ENCODE data around the gene C1QL2. TPM values are rescaled to one million over a fixed set of nuclear protein-coding genes. Genes with fewer than 3 reads are reported as not detected.

C1QL2 gene
- not detected in 2 replicates for total RNA-seq

DNA sequence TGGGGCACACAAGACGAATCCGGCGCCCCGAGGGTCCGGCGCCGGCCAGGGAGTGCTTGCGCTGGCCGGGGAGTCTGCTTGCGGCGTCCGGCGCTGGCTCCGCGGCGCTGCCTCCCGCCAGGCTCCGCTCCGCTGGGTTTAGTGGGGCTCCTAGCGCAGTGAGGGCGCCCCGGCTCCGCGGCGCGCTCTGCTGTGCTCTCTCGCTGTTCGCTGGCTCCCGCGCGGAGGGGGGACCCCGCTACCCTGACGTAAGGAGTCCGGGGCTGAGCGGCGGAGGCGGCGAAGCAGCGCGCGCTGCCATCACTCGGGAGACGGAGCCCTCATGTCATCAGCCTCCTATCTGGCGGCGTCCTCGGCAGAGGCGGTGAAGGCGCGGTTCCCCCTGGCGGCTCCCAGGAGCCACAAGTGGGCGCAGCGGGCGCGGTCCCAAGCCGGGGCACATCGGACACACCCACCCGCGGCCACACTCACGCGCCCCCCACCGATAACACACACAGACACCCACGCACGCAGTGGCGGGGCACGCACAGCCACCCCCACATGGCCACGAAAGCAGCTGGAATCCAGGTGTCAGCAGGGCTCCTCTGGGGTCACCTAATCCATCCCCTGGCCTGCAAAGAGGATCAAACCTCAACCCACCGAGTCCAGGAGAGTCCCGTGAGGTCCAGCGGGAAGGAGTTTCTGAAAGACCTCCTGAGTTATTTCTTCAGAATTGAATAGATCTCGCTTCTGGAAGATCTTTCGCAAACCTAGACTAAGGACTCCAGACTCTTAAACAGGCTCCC is at the start of gene C1QL2:
Gene C1QL2 (minus strand): TSS at position 189 of the 785 bp plus-strand sequence. CDS start 482 bp downstream, outside the sequence.
- no peak for DNase-seq (ENCODE audit: low read depth)

DNA sequence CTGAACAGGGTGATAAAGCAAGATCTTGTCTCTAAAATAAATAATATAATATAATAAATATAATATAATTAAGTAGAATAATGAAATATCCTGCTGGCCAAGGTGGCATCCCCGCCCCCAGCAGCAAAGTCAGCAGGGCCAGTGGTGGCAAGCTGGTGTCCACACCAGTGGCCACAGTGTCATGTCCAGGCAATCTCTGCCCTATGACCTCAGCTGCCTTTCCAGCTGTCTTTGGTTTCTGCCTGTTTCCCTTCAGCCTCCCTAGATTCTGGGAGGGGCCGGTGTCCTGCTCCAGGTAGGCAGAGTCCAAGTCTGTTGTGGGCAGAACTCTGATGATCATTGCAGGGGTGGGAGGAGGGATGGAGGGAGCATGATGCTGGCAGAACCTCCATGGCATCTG is 48.9 kb upstream of the C1QL2 start:
- no peak for DNase-seq (ENCODE audit: low read depth)

DNA sequence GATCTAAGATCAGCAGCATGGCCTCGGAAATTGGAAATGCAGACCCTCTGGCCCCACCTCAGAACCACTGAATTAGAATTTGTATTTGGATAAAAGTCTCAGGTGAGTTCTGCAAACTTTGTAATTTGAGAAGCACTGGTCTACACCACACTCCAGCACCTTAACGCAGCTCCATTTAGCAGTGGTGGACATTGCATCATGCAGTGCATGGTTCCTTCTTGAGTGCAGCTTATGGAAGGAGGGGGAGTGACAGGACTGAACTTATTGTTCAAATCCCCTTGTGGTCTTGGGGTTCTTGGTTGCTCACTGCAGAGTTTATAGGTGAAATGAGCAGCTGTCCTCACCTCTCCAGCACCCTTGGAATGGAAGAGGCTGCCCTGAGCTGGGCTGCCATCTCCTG is 47.6 kb upstream of the C1QL2 start:
- no peak for DNase-seq (ENCODE audit: low read depth)

DNA sequence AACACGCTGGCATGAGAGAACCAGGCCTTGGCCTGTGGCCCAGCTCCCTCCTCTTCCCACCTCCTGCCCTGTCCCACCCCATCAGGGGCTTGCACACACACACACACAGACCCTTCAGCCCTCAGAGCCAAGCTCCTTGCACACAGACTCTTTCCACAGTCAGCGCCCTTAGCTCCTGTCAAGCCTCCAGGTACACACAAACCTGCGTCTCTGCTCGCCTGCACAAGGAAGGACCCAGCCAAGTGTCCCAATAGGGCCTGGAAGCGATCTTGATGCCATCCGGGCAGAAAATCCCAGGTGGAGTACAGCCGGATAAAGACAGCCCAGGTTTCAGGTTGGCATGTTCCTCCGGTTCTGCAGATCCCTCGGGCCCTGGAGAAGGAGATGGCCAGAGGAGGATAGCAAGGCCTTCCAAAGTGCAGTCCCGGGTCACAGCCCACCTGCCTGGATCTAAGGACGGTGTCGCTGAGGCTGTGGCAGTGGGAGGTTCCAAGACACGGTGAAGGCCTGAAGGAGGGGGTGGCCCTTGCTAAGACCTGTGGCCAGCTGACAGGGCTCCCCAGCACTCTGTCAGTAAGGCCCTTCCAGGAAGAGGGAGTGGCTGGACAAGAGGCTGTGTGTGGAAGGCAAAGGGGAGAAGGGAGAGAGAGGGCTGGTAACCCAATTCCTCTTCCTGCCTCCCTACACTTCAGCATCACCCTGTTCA is 46.6 kb upstream of the C1QL2 start:
- no peak for DNase-seq (ENCODE audit: low read depth)

DNA sequence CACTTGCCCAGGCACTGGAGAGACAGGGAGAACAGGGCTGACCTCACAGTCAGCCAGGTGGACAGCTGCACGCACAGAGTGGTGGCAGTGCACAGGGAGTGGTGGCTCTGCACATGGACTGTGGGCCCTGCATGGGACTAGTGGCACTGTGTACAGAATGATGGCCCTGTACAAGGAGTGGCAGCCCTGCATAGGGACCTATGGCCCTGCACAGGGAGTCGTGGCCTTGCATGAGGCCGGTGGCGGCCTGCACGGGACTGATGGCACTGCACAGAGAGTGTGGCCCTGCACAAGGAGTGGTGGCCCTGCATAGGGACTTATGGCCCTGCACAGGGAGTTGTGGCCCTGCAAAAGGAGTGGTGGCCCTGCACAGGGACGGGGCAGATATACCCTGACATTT is 46.0 kb upstream of the C1QL2 start:
- DNase-seq (ENCODE audit: low read depth), result no peak

DNA sequence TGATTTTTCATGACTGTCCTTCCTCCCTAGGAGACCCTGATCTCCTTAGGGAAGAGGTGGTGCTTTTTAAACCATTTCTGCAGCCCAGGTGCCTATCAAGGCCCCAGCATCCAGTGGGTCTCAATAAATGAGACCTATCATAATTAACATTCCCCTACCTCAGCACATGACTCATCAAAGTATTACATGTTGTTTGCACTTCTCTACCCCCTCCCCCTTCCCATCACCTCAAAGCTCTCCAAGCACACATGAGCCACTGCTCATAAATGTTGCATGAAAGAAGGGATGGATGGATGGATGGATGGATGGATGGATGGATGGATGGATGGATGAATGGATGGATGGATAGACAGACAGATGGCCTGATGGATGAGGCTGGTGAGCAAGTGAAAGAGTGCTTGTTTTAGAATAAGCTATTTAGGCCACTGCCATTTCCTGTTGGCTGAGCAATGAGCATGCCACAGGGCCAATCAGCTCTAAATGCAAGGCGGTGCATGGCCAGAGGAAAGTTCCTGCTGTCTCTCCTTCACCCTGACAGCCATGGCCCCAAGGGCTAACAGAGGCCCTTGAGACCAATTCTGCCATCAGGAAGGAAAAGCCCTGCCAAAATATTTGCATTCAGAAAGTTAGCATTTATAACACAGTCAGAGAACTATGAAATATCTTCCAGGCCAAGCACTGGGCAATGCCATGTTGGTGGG is 44.2 kb upstream of the C1QL2 start:
- DNase-seq (ENCODE audit: low read depth), result peak; percentile 47

DNA sequence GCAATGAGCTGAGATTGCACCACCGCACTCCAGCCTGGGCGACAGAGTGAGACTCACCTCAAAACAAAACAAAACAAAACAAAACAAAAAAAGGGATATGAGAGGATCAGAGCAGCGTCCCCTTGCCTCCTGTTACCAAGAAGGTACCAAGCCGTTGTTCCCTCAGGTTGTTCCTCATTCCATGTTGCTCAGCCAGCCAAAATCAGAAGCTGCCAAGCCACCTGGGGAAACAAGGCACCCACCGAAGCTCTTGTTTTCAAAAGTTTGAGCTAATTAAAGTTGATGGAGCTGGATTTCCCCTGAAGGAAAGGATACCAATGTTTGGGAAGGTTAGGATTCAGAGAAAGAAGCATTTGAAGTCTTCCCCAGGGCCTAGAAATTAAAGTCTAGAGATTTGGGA is 43.3 kb upstream of the C1QL2 start:
- DNase-seq (ENCODE audit: low read depth), result no peak

DNA sequence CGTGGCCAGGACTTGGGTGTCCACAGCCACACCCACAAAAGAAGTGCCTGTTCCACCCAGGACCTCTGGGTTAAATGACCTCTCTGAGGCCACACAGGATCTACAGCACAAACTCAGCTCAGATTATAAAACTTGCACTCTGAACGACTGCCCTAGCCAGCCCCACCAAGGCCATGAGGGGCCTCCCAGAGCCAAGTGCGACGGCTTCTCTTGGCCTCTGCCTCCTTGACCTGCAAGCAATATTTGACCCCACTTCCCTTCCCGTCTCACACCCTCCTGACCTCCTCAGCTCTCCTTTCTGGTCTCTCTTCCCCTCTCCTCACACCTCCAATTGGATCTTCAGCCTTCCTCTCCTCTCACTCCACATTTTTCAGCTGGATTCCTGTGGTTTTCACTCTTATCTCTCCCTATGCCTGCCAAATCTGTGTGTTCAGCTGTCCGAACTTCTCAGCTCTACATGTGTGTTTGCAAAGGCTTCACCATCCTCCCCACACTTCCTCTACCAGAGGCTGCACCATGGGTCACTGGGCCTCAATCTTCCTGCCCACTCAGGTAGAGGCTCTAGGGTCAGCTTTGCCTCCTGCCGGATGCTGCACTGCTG is 39.8 kb upstream of the C1QL2 start:
- no peak for DNase-seq (ENCODE audit: low read depth)

DNA sequence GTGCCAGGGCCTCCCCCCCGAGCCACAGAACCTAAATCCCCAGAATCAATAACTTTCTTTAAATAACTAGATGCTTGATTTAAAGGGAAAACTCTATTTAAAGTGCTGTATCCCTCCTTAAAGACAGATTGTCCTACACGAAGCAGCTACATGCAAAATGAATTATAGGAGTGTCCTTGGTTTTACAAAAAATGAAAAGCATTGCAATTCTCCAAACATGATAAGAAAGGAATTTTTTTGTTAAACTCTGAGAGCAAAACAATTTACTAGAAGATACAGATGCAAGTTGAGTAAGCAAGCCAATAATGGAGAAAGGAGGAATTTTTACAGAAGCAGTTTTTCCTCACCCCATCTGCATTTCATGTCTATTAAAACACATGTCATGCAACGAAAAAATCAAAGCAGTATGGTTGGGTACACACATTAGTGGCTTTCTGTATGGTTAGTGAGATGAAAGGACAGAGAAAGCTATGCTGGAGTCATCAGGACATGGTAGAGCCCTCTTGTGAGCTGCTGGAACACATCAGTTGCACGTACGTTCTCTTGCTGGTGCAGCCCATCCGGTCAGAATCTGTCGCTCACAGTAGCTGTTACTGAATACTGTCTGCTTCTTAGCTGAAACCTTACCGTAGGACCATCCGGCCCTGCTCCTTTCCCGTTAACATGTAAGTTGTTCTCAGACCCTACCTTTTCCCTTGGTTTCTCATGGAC is 39.1 kb upstream of the C1QL2 start:
- no peak for DNase-seq (ENCODE audit: low read depth)

DNA sequence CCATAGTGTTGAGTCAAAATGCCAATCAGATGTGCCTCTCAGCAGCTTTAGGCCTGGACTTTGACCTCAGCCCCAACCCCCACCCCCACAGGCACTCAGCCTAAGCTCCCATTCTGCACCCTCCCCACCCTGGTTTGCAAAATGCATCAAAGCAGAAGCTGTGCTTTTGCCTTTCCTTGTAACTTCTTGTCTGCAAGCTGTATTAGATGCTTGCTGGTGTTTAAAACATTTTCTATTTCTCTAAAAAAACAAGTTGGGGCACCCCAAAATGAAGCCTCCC is 38.5 kb upstream of the C1QL2 start:
- no peak for DNase-seq (ENCODE audit: low read depth)

DNA sequence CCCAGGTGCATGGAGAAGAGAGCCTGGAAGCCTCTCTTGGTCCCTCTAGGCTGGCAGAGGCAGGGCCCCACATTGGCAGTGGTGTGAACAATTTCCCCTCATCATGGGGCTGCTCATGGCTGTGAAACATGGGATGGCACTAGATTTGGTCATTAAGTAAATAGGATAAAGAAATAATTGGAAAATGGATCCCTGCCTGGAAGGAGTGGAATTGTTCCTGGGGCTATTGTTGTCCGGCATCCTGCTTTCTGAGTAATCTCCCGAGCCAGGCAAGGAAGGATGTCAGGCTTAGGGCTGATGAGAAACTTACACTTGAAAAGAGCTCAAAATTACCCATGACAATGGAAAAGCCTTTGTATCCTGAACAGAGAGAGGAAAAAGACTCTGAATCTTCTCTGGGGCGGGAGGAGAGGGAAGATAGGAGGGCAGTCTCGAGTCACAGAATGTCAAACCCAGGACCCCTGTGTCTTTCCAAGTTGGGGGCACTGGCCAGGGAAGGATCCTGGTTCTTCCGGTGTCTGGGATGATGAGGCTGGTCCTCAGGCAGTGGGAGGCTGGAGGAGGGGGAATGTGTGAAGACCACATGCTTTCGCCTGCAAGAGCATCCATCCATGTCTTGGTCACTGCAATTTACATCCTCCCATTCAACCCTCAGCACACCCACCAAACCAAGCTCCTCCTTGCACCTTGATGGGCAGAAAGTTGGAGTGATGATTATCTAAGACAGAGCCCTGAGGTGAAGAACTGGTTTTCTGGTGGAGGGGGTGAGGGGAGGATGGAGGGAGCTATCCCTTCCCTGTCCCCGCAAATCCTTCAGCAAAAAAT is 38.0 kb upstream of the C1QL2 start:
- DNase-seq (ENCODE audit: low read depth), result no peak

DNA sequence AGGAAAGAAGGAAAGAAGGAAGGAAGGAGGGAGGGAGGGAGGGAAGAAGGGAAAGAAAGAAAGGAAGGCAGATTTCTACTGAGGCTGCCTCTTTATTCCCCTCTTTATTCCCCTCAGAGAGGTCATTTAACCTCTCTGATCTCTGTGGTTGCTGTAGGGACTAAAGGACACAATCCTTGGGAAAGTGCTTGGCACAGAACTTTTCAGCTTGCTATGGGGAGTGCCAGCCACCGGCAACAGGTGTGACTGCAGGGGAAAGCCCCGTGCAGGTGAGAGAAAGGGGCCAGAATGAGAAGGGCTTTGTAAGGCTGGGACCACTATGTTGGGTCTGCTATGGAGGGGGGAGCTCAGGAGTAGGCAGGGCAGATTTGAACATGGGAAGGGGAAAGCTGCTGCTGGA is 37.3 kb upstream of the C1QL2 start:
- DNase-seq (ENCODE audit: low read depth), result no peak

DNA sequence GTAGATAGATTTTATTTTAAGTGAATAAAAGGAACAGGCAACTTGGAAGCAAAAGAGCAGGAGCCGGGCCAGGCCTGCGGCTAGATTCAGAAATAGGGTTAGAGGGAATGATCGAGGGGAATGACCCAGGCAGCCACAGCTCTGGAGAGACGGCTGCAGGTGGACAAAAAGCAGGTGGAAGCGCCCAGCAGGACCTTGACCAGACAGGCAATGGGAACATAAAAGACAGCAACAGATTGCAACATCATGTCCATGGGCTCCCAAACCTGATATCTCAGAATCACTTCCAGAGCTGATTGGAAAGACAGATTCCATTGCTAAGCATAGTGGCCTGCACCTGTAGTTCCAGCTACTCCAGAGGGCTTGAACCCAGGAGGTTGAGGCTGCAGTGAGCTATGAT is 36.5 kb upstream of the C1QL2 start:
- no peak for DNase-seq (ENCODE audit: low read depth)

DNA sequence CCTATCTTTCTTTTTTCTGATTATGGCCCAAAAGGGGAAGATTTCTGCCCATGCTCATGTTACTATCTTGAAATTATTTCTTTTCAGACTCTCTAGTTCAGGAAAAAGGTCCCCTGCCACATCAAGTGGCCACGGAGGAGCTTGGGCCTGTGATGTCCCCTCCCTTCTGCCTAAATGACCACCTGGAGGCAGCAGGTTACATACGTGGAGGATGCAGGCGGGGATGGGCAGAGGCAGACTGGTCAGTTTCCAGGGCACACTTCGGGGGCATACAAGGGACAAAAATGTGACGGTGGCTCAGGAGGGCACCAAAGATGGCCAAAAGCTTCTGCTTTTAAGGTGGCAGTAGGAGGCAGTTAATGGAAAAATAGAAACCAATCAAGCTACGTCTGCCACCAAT is 34.3 kb upstream of the C1QL2 start:
- DNase-seq (ENCODE audit: low read depth), result no peak

DNA sequence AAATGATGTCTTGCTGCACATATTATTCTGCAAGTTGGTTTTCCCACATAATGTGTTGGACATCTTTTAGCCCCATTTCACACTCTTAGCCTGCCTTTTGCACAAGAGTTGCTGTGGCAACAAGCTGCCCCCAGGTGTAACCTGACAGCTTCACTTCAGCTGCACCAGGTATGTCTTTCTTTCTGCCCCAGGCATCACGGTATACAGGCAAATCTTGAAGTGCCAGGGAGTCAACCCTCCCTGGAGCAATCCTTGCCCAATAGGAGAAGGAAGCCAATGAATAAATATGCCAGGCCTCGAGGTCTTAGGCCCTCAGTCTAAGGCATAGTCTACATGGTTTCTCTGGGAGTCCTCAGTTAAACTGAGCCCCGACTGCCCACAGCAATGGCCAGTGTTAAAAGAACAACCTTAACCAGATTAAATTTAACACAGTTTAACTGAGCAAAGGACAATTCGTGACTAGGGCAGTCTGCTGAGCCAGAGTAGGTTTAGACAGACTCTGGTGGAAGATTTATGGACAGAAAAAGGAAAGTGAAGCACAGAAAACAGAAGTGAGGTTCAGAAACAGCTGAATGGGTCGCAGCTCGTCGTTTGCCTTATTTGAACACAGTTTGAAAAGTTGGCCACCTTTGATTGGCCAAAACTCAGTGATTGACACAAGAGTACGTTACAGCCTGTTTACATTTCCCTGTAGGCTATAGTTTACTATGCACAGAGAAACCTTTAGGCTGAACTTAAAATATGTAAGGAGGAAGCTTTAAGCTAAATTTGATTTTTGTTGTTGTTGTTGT is 32.0 kb upstream of the C1QL2 start:
- DNase-seq (ENCODE audit: low read depth), result no peak

DNA sequence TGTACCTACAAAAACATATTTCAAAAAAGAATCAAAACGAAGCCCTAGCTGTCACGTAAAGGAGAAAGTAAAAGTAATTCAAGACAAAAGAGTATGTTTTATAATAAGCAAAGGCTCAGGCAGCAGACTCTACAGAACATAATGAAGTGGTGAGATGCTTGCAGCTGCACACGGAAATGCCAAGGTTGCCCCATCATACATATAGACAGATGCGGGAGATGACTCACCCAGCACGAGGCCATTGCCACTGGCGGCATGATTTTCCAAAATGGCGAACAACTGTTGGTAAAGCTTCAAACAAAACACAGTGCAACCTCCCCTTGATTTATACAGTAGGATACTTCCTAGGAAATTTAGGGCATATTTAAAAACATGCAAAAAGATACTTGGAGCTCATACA is 26.0 kb upstream of the C1QL2 start:
- DNase-seq (ENCODE audit: low read depth), result no peak

DNA sequence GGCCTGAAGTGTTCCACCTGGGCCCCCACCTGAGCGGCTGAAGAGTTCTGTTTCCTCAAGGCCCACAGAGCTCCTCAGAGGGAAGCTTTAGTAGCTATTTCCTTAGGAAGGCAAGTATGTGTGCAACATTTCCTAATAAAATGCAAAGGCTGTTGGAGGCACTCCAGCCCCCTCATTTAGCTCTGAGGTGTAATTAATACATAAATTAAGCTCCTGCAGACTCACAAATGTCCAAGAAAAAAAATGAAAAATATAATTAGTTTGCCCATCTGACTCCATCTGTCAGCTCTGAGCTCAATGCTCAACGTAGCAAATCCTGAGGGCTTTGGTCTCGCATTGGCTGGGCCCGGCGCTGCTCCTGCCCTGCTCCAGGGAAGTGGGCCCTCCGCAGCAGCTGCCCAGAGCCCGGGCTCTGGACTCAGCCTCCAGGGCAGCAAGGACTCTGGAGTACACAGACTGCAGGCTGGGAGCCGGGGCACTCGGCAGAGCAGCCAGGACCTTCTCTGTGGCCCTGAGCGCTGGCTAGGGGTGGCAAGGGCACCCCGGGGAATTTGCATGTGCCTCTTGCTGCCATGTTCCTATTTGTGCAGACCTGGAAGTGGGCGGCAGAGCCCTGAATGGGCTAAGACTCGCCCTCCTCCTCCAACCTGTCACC is 23.4 kb upstream of the C1QL2 start:
- DNase-seq (ENCODE audit: low read depth), result no peak

DNA sequence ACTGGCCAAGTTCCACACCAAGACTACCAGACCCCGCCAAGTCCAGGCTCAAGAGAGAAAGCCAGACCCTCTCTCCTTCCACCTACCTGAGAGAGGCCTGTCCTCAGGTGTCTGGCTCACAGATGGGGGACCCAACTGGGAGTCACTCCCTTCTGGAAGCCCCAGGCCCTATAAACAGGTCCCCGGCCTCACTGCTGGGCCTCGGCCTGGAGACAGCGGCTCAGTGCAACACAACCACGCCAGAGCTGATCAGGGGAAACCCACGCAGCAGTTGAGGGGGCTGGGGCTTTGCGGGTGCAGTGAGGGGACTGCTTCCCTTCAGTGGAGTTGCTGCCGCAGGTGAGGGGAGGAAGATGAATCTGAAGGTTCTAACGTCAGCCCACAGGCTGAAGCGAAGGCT is 22.8 kb upstream of the C1QL2 start:
- no peak for DNase-seq (ENCODE audit: low read depth)

DNA sequence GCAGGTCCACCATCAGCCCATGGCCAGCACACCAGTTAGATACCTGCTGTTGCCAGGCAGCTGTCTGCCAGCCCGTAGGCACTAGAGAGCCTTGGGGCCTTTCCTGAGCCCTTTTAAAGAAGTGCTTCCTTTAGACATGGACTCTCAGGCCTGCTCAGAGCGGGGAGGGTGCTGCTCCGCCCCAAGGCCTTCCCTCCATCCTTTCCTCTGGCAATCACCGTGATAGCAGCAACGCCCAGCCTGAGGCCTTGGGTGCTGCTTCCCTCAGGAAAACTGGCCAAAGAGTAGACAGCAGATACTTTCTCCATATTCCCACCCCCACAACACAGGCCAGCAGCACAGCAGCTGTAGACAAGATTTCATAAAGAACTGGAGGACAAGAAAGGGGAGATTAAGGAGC is 22.3 kb upstream of the C1QL2 start:
- DNase-seq (ENCODE audit: low read depth), result no peak

DNA sequence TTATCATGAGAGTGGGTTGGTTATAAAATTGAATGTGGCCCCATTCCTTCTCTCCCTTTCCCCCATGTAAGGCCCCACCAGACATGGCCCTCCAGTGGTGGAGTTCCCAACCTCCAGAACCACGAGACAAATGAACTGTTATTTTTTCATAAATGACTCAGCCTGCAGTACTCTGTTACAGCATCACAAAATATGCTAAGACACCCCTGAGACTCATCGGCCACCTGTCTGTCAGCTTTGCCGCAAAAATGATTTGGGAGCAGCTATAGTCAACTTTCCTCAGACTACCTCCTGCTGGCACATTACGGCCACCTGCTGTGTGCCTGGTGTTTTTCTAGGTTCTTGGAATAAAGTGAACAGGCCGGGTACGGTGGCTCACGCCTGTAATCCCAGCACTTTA is 21.4 kb upstream of the C1QL2 start:
- no peak for DNase-seq (ENCODE audit: low read depth)
